Esophagus muscularis mucosa (tissue), 4 donors: ENCODE measurements around the gene HYDIN.
"Not testable (repeated sequence)": the region's sequence is repeated elsewhere in the genome, so short reads cannot be mapped to it uniquely, and the experiment has no call there.

Source experiments
- EP300 ChIP-seq: sonication (generic); formaldehyde crosslinking; IDR thresholded peaks from one replicate; pipeline ENCODE4 v1.6.1; 2017; ENCODE audit warnings: antibody characterized with exemption
- POLR2A ChIP-seq: fragments of 450-650 bp; IDR thresholded peaks from one replicate; pipeline ENCODE4 v1.6.1; 2017; ENCODE audit warnings: antibody characterized with exemption, moderate library complexity, mild to moderate bottlenecking, low read depth
- TF ChIP-seq, protein P1 (sequence below), 3 experiments: fragments of 200-600 bp in 2 of 3; fragments of 450-650 bp in 1 of 3; sonication (generic) in 2 of 3; IDR thresholded peaks; one replicate each; pipeline ENCODE4 v1.5.1; 2017 to 2019; ENCODE audit warnings: antibody characterized with exemption in 3 of 3, mild to moderate bottlenecking in 2 of 3, moderate library complexity in 1 of 3

- not testable (repeated sequence) for TF ChIP-seq POLR2A, EP300
- TF ChIP-seq, protein P1, sequence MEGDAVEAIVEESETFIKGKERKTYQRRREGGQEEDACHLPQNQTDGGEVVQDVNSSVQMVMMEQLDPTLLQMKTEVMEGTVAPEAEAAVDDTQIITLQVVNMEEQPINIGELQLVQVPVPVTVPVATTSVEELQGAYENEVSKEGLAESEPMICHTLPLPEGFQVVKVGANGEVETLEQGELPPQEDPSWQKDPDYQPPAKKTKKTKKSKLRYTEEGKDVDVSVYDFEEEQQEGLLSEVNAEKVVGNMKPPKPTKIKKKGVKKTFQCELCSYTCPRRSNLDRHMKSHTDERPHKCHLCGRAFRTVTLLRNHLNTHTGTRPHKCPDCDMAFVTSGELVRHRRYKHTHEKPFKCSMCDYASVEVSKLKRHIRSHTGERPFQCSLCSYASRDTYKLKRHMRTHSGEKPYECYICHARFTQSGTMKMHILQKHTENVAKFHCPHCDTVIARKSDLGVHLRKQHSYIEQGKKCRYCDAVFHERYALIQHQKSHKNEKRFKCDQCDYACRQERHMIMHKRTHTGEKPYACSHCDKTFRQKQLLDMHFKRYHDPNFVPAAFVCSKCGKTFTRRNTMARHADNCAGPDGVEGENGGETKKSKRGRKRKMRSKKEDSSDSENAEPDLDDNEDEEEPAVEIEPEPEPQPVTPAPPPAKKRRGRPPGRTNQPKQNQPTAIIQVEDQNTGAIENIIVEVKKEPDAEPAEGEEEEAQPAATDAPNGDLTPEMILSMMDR (IDR thresholded peaks at IDR 0.05), result not testable (repeated sequence)
Observed at GRCh38 chr16:71028032-71028727, 202.3 kb downstream of the HYDIN start.
